HL-60/S4 (cell line): Measurements from ENCODE around the gene EIF3M.
"Not testable (repeated sequence)": the region's sequence is repeated elsewhere in the genome, so short reads cannot be mapped to it uniquely, and the experiment has no call there.

Source experiments
- in situ Hi-C: fragments of 300-500 bp; cut with MboI; formaldehyde crosslinking; loops from 2 replicates; pipeline ENCODE4 v1.14.3; 2022; ENCODE audit warnings: low sequenced_read_pairs

EIF3M gene

DNA sequence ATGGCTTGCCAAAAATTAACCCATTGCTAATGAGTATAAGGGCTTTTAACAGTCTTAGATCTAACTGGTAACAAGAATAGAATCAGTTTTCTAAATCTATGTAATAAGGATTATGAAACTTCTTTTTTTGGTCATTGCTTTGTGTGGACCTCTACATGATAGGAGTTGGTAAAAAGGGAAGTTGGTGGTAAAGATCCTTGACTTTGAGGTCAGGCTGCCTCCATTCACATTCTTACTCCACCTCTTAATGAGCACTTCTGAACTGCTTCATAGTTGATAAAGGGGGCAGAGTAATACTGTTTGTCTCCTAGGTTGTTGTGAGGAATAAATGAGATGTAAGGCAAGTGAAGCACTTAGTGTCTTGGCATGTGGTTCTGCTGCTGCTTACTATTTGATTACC is 10.6 kb downstream of the EIF3M start:
- in situ Hi-C loops: no loop called here

DNA sequence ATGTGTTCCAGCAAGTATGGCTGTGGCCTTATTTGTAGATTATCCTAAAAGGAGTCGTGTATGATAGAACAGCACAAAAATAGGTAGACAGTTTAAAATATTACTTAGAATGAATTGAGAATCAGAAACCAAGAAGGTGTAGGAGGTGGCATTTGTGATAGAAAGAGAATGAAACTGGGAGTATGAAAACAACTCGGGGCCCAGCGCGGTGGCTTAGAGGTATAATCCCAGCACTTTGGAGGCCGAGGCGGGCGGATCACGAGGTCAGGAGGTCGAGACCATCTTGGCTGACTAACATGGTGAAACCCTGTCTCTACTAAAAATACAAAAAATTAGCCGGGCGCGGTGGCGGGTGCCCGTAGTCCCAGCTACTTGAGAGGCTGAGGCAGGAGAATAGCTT is 12.5 kb downstream of the EIF3M start:
- in situ Hi-C loops: not testable (repeated sequence)

DNA sequence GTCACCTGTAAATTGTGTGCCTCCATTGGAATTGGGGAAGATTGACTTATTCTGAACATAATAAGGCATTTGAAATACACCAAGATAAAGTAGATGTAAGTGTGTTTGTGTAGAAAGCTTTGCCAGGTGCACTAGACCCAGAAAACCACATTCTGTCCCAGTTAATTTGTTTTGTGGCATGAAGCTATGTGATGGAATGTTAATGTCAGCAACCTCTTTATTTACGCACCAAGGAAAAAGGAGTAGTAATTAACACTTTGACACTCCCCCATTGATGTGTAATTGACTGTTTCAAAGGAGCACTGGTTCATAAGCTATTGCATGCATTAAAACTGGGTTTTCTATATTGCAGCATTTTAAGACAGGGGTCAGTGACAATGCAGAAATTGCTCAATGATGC is 14.3 kb downstream of the EIF3M start:
- in situ Hi-C loops: no loop called here

DNA sequence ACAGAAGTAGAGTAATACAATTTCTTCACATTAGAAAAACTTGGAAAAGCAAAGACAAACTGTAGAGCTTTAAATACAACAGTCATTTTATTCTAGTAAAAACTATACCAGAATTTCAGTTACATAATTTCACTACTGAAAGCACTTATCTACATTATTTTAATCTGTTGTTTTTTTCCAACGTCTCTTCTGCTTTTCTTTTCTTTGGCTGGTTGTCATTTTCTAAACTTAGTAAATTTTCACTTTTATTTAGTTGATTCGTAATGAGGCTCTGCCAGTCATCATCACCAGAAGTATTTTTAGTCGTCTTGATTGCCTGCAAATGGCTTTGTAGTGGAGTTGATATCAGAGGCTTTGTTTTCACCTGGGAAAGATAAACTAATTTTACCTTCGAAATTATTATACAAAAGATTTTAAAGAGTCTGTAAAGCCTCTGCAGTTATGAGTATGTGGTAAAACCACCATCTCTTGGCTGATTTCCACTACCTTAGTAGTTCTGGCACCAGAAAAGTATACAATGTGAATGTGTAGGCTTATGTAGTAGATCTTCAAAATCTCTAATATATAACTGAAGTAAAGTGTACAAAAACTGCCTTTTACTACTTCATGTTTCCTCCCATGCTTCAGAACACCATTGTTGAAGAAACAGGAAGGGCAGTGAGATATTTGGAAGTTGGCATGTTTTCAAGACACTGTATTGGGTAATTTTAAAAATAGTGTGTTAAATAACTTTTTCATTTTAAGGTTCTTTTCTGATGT is 19.2 kb downstream of the EIF3M start:
- in situ Hi-C loops: no loop called here

DNA sequence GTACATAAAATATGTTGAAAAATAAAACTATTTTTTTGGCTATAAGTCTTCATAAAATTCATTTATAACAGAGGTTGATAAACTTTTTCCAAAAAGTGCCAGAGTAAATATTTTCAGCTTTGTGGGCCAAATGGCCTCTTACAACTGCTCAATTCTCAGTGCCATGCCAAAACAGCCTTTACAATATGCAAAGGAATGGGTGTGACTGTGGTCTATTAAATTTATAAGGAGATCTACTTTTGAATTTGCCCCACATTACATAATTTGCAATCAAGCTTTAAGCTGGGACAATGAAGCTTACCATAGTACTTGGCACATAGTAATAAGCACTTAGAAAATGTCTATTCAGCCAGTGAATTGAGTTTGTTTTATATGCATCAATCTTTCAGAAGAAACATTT is 22.6 kb downstream of the EIF3M start:
- in situ Hi-C loops: no loop called here

DNA sequence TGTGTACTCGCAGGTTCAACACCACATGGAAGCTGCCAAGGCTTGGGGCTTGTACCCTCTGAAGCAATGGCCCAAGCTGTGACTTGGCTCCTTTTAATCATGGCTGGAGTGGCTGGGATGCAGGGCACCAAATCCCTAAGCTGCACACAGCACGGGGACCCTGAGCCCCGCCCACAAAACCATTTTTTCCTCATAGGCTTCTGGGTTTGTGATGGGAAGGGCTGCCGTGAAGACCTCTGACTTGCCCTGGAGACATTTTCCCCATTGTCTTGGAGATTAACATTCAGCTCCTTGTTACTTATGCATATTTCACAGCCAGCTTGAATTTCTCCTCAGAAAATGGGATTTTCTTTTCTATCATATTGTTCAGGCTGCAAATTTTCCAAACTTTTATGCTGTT is 25.2 kb downstream of the EIF3M start:
- in situ Hi-C loops: not testable (repeated sequence)

DNA sequence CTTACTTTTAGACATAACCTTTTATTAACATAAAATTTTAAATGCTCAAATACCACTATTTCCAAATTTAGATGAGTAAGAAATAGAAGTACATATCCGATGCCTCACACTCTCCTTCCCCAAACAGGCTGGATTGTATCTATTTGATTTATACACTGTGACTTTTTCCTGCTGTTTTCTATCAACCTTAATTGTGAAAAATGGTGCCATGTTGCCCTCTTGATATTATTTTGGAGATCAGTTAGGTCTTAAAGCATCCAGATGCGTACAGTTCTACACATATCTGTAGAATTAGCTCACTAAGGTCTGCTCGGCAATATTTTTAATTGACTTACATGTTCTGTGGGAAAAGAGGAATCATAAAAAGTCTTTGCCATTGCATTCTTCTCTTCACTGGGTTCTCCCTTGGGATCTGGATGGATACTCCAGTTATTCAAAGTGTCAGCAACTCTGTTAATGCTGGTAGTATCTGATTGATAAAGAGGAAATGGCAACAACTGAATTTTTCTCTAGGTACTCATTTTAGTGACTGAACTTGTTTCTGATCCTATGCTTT is 27.2 kb downstream of the EIF3M start:
- in situ Hi-C loops: no loop called here

DNA sequence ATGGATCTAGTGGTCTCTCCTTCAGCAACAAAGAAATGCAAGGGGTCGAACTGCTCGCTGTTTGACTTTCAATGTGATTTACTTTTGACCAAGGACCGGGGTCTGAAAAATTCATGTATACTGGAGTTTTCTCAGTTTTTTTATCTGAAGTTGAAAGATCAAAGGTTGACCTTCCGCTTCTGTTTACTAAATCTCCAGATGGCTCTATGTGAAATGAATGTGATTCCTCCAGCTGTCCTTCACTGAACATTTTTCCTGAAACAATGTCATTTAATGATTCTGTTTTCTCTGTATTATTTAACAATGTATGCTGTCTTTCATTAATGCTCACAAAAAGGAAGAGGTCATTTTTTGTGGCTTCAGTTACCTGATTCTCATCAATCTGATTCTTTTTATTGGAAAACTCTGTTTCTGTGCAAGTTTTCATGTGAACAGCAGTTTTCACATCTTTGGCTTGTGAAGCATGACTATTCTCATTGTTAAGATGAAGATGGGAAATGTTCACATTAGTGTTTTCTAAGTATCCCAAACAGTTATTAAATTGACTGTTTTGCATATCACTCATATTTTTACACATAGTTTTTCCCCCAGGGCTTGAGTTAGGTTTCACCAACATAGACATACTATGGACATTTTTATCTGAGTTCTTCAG is 30.0 kb downstream of the EIF3M start:
- in situ Hi-C loops: no loop called here

DNA sequence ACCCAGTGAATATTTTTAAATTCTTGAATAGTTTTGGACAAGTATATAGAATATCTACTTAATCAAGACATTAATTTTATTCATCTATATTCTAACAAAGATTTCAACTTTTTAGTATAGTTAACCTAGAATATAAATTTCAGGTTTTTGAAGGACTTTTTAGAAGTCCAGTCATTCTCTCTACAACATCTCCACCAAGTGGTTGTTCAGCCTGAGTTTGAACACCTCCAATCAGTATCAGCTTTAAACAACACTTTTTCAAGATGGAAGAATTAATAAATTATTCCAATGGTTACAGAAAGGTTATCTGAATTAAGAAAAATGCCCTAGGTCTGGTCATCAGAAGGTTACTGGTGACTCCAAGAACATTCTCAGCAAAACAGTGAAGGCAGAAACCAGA is 31.8 kb downstream of the EIF3M start:
- in situ Hi-C loops: no loop called here

DNA sequence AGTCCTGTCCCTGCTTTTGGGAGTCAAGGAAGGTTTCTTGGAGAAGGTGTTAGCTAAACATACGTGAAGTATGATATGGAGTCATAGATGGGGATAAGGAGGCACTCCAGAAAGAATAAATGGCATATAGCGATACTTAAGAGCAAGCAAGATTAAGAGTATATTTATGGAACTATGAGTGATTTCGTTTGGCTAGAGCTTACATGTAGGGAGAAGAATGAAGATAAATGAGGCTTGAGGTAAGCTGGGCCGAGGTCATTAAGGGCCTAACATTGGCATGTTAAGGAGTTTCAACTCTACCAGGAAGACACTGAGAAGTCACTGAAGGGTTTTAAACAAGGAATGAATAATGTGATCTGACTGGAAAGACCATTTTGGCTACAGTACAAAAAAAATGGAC is 33.3 kb downstream of the EIF3M start:
- in situ Hi-C loops: no loop called here

DNA sequence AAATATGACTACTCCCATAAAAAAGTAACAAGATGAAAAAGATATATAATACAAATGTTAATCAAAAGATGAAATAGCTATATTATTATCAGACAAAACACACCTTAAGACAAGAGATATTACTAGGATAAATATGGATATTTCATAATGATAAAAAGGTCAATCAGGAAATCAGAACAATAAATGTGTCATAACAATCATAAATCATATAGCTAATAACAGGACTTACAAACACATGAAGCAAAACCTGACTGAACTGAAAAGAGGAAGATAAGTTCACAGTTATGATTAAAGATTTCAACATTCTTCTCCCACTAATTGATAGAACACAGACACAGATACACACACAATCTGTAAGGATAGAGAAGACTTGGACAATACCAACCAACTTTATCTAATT is 47.2 kb downstream of the EIF3M start:
- in situ Hi-C loops: no loop called here

DNA sequence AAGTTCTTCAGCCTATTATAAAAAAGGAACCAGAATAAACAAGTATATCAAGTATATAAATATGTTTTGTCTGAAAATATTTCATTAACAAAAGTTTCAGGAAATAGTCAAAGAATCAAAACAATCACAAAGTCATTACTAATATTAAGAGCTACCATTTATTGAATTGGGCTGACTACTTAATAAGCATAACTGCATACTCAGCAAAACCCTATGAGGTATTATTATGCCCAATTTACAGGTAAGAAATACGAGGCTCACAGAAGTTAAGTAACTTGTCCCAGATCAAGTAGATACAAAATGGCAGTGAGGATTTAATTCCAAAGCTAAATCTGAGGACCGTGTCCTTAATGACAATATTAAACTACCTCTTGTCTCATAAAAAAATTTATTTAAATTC is 52.2 kb downstream of the EIF3M start:
- in situ Hi-C loops: no loop called here

DNA sequence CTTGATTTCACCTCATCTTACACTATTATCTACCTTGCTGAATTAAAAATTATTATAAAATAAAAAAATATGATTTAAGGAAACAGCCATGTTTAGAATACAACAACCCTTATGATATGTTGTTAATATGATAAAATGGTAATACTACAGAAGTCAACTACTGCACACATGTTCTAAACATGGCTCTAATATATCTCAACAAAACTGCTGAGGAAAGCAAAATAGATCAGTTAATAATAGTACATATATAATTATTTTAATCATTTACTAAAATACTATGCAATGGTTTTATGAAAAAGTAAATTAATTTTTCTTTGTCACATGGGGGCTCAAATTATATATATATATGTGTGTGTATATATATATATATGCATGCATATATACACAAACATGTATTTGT is 57.7 kb downstream of the EIF3M start:
- in situ Hi-C loops: no loop called here

DNA sequence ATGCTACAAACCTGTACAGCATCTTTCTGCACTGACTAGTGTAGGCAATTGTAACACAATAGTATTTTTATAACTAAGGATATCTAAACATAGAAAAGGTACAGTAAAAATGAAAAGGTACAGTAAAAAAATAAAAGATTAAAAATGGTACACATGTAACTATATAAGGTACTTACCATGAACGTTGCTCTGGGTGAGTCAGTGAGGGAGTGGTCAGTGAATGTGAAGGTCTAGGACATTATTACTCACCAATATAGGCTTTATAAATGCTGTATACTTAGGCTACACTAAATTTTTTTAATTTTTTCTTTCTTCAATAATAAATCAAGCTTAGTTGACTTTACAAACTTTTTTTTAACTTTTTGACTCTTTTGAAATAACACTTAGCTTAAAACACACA is 59.9 kb downstream of the EIF3M start:
- in situ Hi-C loops: no loop called here
